Fibroblast of pulmonary artery (primary cell): ENCODE results near the gene MAGEF1.
A peak's percentile ranks its signal among the peaks of the same experiment; 100 is the strongest.

Experiments used
- DNase-seq: peaks from one replicate; pipeline ENCODE4 v3.0.0-alpha.2; 2010; ENCODE audit warnings: low read depth
- H3K4me3 ChIP-seq: replicated peaks from 2 replicates; pipeline ENCODE4 v1.5.1; 2011; ENCODE audit warnings: low read depth, mild to moderate bottlenecking, control low read depth, low read length, moderate library complexity
- CTCF ChIP-seq: IDR thresholded peaks from 2 replicates; pipeline ENCODE4 v1.5.1; 2011; ENCODE audit warnings: mild to moderate bottlenecking, control low read depth, low read length, inconsistent platforms; ENCODE audit errors: missing control alignments

Gene MAGEF1

GRCh38 chr3:184717399-184717983 is 5.6 kb upstream of the MAGEF1 start:
- TF ChIP-seq CTCF = no peak
- DNase-seq = no peak
- H3K4me3 ChIP-seq = no peak overlapping the region

- DNase-seq = peak; percentile 57
- no peak for TF ChIP-seq CTCF
- no peak overlapping the region for H3K4me3 ChIP-seq
Observed at GRCh38 chr3:184716622-184717398, 4.9 kb upstream of the MAGEF1 start.

GRCh38 chr3:184715943-184716621 is 4.2 kb upstream of the MAGEF1 start:
- peak; percentile 32 for DNase-seq
- no peak overlapping the region for H3K4me3 ChIP-seq
- TF ChIP-seq CTCF = no peak

GRCh38 chr3:184713521-184713920 is 1.7 kb upstream of the MAGEF1 start:
- no peak for DNase-seq
- H3K4me3 ChIP-seq = no peak overlapping the region
- no peak for TF ChIP-seq CTCF

- no peak for TF ChIP-seq CTCF
- DNase-seq = no peak
- no peak overlapping the region for H3K4me3 ChIP-seq
Observed at GRCh38 chr3:184713040-184713355, 1.1 kb upstream of the MAGEF1 start.

GRCh38 chr3:184712248-184713039 is 580 bp upstream of the MAGEF1 start:
- no peak for TF ChIP-seq CTCF
- no peak for DNase-seq
- peak overlapping the region; percentile 75 for H3K4me3 ChIP-seq
